Neural cell (in vitro differentiated cells): ENCODE measurements around the gene RNF41. TPM values are rescaled to one million over a fixed set of nuclear protein-coding genes. Genes with fewer than 3 reads are reported as not detected.

Experiments used
- H2AFZ ChIP-seq: fragments of 200-600, 300-800 bp; sonication (generic), shearing (Covaris generic); 2 replicates; pipeline ENCODE4 v1.6.0; 2014; ENCODE audit warnings: low read depth, mild to moderate bottlenecking, antibody characterized with exemption, low read length, moderate library complexity
- H3F3A ChIP-seq: fragments of 200-600 bp; shearing (Covaris generic); 2 replicates; pipeline ENCODE4 v1.6.1; 2016; ENCODE audit warnings: mild to moderate bottlenecking, moderate library complexity, mixed read lengths, antibody characterized with exemption, low read length; ENCODE audit not compliant: insufficient read depth, poor library complexity, severe bottlenecking
- H3K27ac ChIP-seq: fragments of 200-600, 300-800 bp; sonication (generic), shearing (Covaris generic); 2 replicates; pipeline ENCODE4 v1.5.1; 2014; ENCODE audit warnings: mild to moderate bottlenecking, low read length, moderate library complexity
- H3K27me3 ChIP-seq: fragments of 300-800, 200-600 bp; sonication (generic), shearing (Covaris generic); 2 replicates; pipeline ENCODE4 v1.6.0; 2014; ENCODE audit warnings: mild to moderate bottlenecking, low read depth, low read length, moderate library complexity; ENCODE audit not compliant: insufficient read depth
- H3K36me3 ChIP-seq: fragments of 300-800, 200-600 bp; sonication (generic), shearing (Covaris generic); 2 replicates; pipeline ENCODE4 v1.5.1; 2014; ENCODE audit warnings: mild to moderate bottlenecking, antibody characterized with exemption, low read length, moderate library complexity; ENCODE audit not compliant: insufficient read depth
- H3K4me2 ChIP-seq: fragments of 300-800, 200-600 bp; sonication (generic), shearing (Covaris generic); 2 replicates; pipeline ENCODE4 v1.6.0; 2014; ENCODE audit warnings: mild to moderate bottlenecking, low read length
- H3K4me3 ChIP-seq: fragments of 300-800, 200-600 bp; sonication (generic), shearing (Covaris generic); 2 replicates; pipeline ENCODE4 v1.5.1; 2014; ENCODE audit warnings: mild to moderate bottlenecking, low read length, moderate library complexity
- H3K79me2 ChIP-seq: fragments of 200-600 bp; shearing (Covaris generic); replicated peaks from 2 replicates; pipeline ENCODE4 v1.6.0; 2014; ENCODE audit warnings: mild to moderate bottlenecking, low read length, moderate library complexity; ENCODE audit not compliant: insufficient read depth
- H3K9ac ChIP-seq: fragments of 300-800, 200-600 bp; sonication (generic), shearing (Covaris generic); 2 replicates; pipeline ENCODE4 v1.6.1; 2016; ENCODE audit warnings: mild to moderate bottlenecking, low read length, mixed read lengths
- H3K9me2 ChIP-seq: fragments of 200-600 bp; shearing (Covaris generic); 2 replicates; pipeline ENCODE4 v1.6.1; 2016; ENCODE audit warnings: mild to moderate bottlenecking, low read length, mixed read lengths; ENCODE audit not compliant: insufficient read depth
- H3K9me3 ChIP-seq: fragments of 200-600, 300-800 bp; sonication (generic), shearing (Covaris generic); 2 replicates; pipeline ENCODE4 v1.6.1; 2016; ENCODE audit warnings: mild to moderate bottlenecking, mixed run types, low read length, moderate library complexity, mixed read lengths
- H4K20me1 ChIP-seq: fragments of 200-600 bp; shearing (Covaris generic); 2 replicates; pipeline ENCODE4 v1.6.1; 2016; ENCODE audit warnings: mild to moderate bottlenecking, mixed run types; ENCODE audit not compliant: insufficient read depth
- CTCF ChIP-seq: fragments of 450-650 bp; IDR thresholded peaks from 2 replicates; pipeline ENCODE4 v1.5.1; 2014; ENCODE audit warnings: antibody characterized with exemption, mild to moderate bottlenecking, moderate library complexity; ENCODE audit not compliant: poor library complexity, severe bottlenecking
- EP300 ChIP-seq: fragments of 450-650 bp; conservative IDR thresholded peaks from 2 replicates; pipeline ENCODE4 v1.6.1; 2014; ENCODE audit warnings: antibody characterized with exemption, mild to moderate bottlenecking, moderate library complexity; ENCODE audit not compliant: poor library complexity, severe bottlenecking
- EZH2 ChIP-seq: fragments of 200-600, 300-800 bp; shearing (Covaris generic), sonication (generic); IDR thresholded peaks from 2 replicates; pipeline ENCODE4 v1.6.1; 2014; ENCODE audit warnings: antibody characterized with exemption, low read length, borderline replicate concordance, mild to moderate bottlenecking; ENCODE audit not compliant: insufficient read depth, poor library complexity, severe bottlenecking
- MXI1 ChIP-seq: fragments of 450-650 bp; conservative IDR thresholded peaks from 2 replicates; pipeline ENCODE4 v1.6.1; 2014; ENCODE audit warnings: antibody characterized with exemption, mild to moderate bottlenecking; ENCODE audit not compliant: poor library complexity, severe bottlenecking
- POLR2AphosphoS5 ChIP-seq: IDR thresholded peaks from 2 replicates; pipeline ENCODE4 v1.6.1; 2012
- RAD21 ChIP-seq: fragments of 450-650 bp; conservative IDR thresholded peaks from 2 replicates; pipeline ENCODE4 v1.6.1; 2014; ENCODE audit warnings: antibody characterized with exemption, mild to moderate bottlenecking, moderate library complexity
- REST ChIP-seq: IDR thresholded peaks from 2 replicates; pipeline ENCODE4 v1.6.1; 2012; ENCODE audit warnings: borderline replicate concordance
- SMC3 ChIP-seq: fragments of 450-650 bp; conservative IDR thresholded peaks from 2 replicates; pipeline ENCODE4 v1.6.1; 2014; ENCODE audit warnings: antibody characterized with exemption, mild to moderate bottlenecking, moderate library complexity; ENCODE audit not compliant: poor library complexity
- TAF1 ChIP-seq: IDR thresholded peaks from 2 replicates; pipeline ENCODE4 v1.6.1; 2012; ENCODE audit warnings: low read depth
- polyA plus RNA-seq: library from polyadenylated mRNA; depleted of rRNA; stranded (reverse); fragments of >200 nt; gene quantifications from 2 replicates; pipeline ENCODE4 v1.2.3, GENCODE V29; 2014

Gene RNF41
- polyA plus RNA-seq, 1 donor from 2014 or later, result 108 TPM

GRCh38 chr12:56242986-56243385, 21.3 kb upstream of the RNF41 start:
- TF ChIP-seq RAD21 (no peak), POLR2AphosphoS5 (no peak), CTCF (no peak), EP300 (no peak), REST (no peak)
- Histone ChIP-seq H4K20me1 (no peaks in the 10 kb centered on the region), H3K36me3 (no peaks in the 10 kb centered on the region), H3K4me2 (no peak overlapping the region), H3K9me2 (no peaks in the 10 kb centered on the region), H2AFZ (no peak overlapping the region), H3K27me3 (no peaks in the 10 kb centered on the region), H3K9me3 (no peaks in the 10 kb centered on the region), H3K79me2 (no peaks in the 10 kb centered on the region), H3K4me3 (no peak overlapping the region), H3K27ac (no peak overlapping the region), H3F3A (no peaks in the 10 kb centered on the region), H3K9ac (no peak overlapping the region)

- H3K4me2 ChIP-seq, result no peak overlapping the region
- H4K20me1 ChIP-seq, result no peaks in the 10 kb centered on the region
- H3F3A ChIP-seq, result no peaks in the 10 kb centered on the region
- no peak overlapping the region for H2AFZ ChIP-seq
- no peaks in the 10 kb centered on the region for H3K79me2 ChIP-seq
- H3K36me3 ChIP-seq, result no peaks in the 10 kb centered on the region
- H3K9ac ChIP-seq, result no peak overlapping the region
- H3K4me3 ChIP-seq, result no peak overlapping the region
- TF ChIP-seq SMC3, result no peak
- no peak for TF ChIP-seq EZH2
- no peak for TF ChIP-seq RAD21
- TF ChIP-seq MXI1, result no peak
- TF ChIP-seq EP300, result no peak
- no peak for TF ChIP-seq POLR2AphosphoS5
- no peak for TF ChIP-seq TAF1
- no peak for TF ChIP-seq REST
- TF ChIP-seq CTCF, result no peak
- no peaks in the 10 kb centered on the region for H3K27me3 ChIP-seq
- H3K27ac ChIP-seq, result no peak overlapping the region
- H3K9me3 ChIP-seq, result no peaks in the 10 kb centered on the region
- H3K9me2 ChIP-seq, result no peaks in the 10 kb centered on the region
These were observed 19.9 kb upstream of the RNF41 start for GRCh38 chr12:56241424-56242303.
